Hepatocyte (in vitro differentiated cells): ENCODE measurements around the gene SERPINB6. TPM values are rescaled to one million over a fixed set of nuclear protein-coding genes. Genes with fewer than 3 reads are reported as not detected.

Source experiments
- DNase-seq: peaks from one replicate; pipeline ENCODE4 v3.0.0-alpha.2; 2016; ENCODE audit warnings: low spot score
- H2AFZ ChIP-seq: fragments of 200-600 bp; sonication (generic); 2 replicates; pipeline ENCODE4 v1.6.0; 2016; ENCODE audit warnings: antibody characterized with exemption, mild to moderate bottlenecking
- H3K27ac ChIP-seq: fragments of 200-600 bp; sonication (generic); 2 replicates; pipeline ENCODE4 v1.5.1; 2016; ENCODE audit warnings: mild to moderate bottlenecking
- H3K27me3 ChIP-seq: fragments of 200-600 bp; sonication (generic); 2 replicates; pipeline ENCODE4 v1.6.1; 2016
- H3K36me3 ChIP-seq: fragments of 200-600 bp; sonication (generic); replicated peaks from 2 replicates; pipeline ENCODE4 v1.5.1; 2016; ENCODE audit warnings: low read depth; ENCODE audit not compliant: insufficient read depth
- H3K4me1 ChIP-seq: fragments of 200-600 bp; sonication (generic); 2 replicates; pipeline ENCODE4 v1.5.1; 2016; ENCODE audit warnings: mild to moderate bottlenecking, moderate library complexity; ENCODE audit not compliant: insufficient read depth
- H3K4me2 ChIP-seq: fragments of 200-600 bp; sonication (generic); 2 replicates; pipeline ENCODE4 v1.6.0; 2016
- H3K4me3 ChIP-seq: fragments of 200-600 bp; sonication (generic); 2 replicates; pipeline ENCODE4 v1.5.1; 2016; ENCODE audit warnings: mild to moderate bottlenecking
- H3K79me2 ChIP-seq: fragments of 200-600 bp; sonication (generic); 2 replicates; pipeline ENCODE4 v1.6.0; 2017; ENCODE audit warnings: mild to moderate bottlenecking
- H3K9me2 ChIP-seq: fragments of 200-600 bp; sonication (generic); replicated peaks from 2 replicates; pipeline ENCODE4 v1.6.0; 2017; ENCODE audit warnings: mild to moderate bottlenecking; ENCODE audit not compliant: insufficient read depth
- H3K9me3 ChIP-seq: fragments of 200-600 bp; sonication (generic); 2 replicates; pipeline ENCODE4 v1.5.1; 2016; ENCODE audit warnings: low read depth, mild to moderate bottlenecking
- H4K20me1 ChIP-seq: fragments of 200-600 bp; sonication (generic); 2 replicates; pipeline ENCODE4 v1.6.0; 2016; ENCODE audit warnings: mild to moderate bottlenecking; ENCODE audit not compliant: insufficient read depth, poor library complexity, severe bottlenecking
- CTCF ChIP-seq: fragments of 200-600 bp; sonication (generic); IDR thresholded peaks from 2 replicates; pipeline ENCODE4 v1.5.1; 2016; ENCODE audit warnings: antibody characterized with exemption, mild to moderate bottlenecking; ENCODE audit not compliant: poor library complexity
- EZH2 ChIP-seq: fragments of 200-600 bp; sonication (generic); IDR thresholded peaks from 2 replicates; pipeline ENCODE4 v1.6.1; 2016; ENCODE audit warnings: antibody characterized with exemption, mild to moderate bottlenecking, borderline replicate concordance
- EZH2phosphoT487 ChIP-seq: fragments of 200-600 bp; sonication (generic); IDR thresholded peaks from one replicate; pipeline ENCODE4 v1.6.1; 2018; ENCODE audit warnings: antibody characterized with exemption, mild to moderate bottlenecking, low read depth, moderate library complexity; ENCODE audit not compliant: unreplicated experiment, severe bottlenecking
- WGBS: methylation state at CpG from one replicate; pipeline ENCODE4 v1.1.6; 2016; ENCODE audit warnings: low lambda C conversion rate; ENCODE audit errors: missing lambda C conversion rate; 5-methylcytosine and 5-hydroxymethylcytosine counted together
- polyA plus RNA-seq: library from polyadenylated mRNA; unstranded; fragments of >200 nt; fragmentation: Nextera tagmentation; extraction: Ambion mirVana; gene quantifications from 2 replicates; pipeline ENCODE4 v1.2.1, GENCODE V29; 2016
- total RNA-seq: library from RNA; depleted of rRNA; stranded (reverse); fragments of >200 nt; gene quantifications from 2 replicates; pipeline ENCODE4 v1.2.3, GENCODE V29; 2014

The SERPINB6 gene
- total and polyA plus RNA-seq, 2 experiments from 2014 or later, result 87.9 to 109 TPM

- no peak for TF ChIP-seq EZH2phosphoT487
- H3K4me2 ChIP-seq, result no peak overlapping the region
Measured at GRCh38 chr6:2984738-2985406, 13.5 kb upstream of the SERPINB6 start.

GRCh38 chr6:2982426-2983117, 11.2 kb upstream of the SERPINB6 start:
- Histone ChIP-seq H3K4me1 (peaks cover 30% of the 10 kb centered on the region), H3K27ac (peak overlapping the region; percentile 83), H3K4me3 (no peak overlapping the region), H3K9me2 (no peaks in the 10 kb centered on the region), H3K36me3 (no peaks in the 10 kb centered on the region), H3K4me2 (peak overlapping the region; percentile 10), H3K9me3 (no peaks in the 10 kb centered on the region), H3K27me3 (no peaks in the 10 kb centered on the region), H4K20me1 (no peaks in the 10 kb centered on the region), H2AFZ (no peak overlapping the region), H3K79me2 (no peaks in the 10 kb centered on the region)
- no peak for TF ChIP-seq EZH2phosphoT487
- DNase-seq, result no peak
- WGBS, result 60% methylated on average over 4 of the region's 4 CpGs

More at GRCh38 chr6:2984738-2985406, 13.5 kb upstream of the SERPINB6 start:
- WGBS, result 75% methylated on average over 12 of the region's 12 CpGs
- Histone ChIP-seq H3K79me2 (no peaks in the 10 kb centered on the region), H3K27me3 (no peaks in the 10 kb centered on the region), H2AFZ (no peak overlapping the region), H3K9me3 (no peaks in the 10 kb centered on the region), H3K4me1 (peaks cover 32% of the 10 kb centered on the region), H4K20me1 (no peaks in the 10 kb centered on the region), H3K9me2 (no peaks in the 10 kb centered on the region), H3K36me3 (no peaks in the 10 kb centered on the region), H3K27ac (no peak overlapping the region), H3K4me3 (no peak overlapping the region)
- no peak for DNase-seq

- H3K4me3 ChIP-seq, result no peak overlapping the region
- no peak for DNase-seq
- no peak overlapping the region for H2AFZ ChIP-seq
- H3K27me3 ChIP-seq, result no peaks in the 10 kb centered on the region
- peak overlapping the region; percentile 44 for H3K27ac ChIP-seq
- H3K9me3 ChIP-seq, result no peaks in the 10 kb centered on the region
- no peaks in the 10 kb centered on the region for H3K79me2 ChIP-seq
- peaks cover 32% of the 10 kb centered on the region for H3K4me1 ChIP-seq
- WGBS, result 80% methylated on average over 3 of the region's 3 CpGs
- no peak overlapping the region for H3K4me2 ChIP-seq
- TF ChIP-seq EZH2phosphoT487 (no peak), CTCF (no peak), EZH2 (no peak)
- no peaks in the 10 kb centered on the region for H3K9me2 ChIP-seq
- no peaks in the 10 kb centered on the region for H4K20me1 ChIP-seq
- no peaks in the 10 kb centered on the region for H3K36me3 ChIP-seq
Measured at GRCh38 chr6:2980465-2980855, 9.1 kb upstream of the SERPINB6 start.

GRCh38 chr6:2979819-2980464, 8.6 kb upstream of the SERPINB6 start:
- no peaks in the 10 kb centered on the region for H3K9me3 ChIP-seq
- DNase-seq, result no peak
- H3K4me2 ChIP-seq, result no peak overlapping the region
- H3K36me3 ChIP-seq, result no peaks in the 10 kb centered on the region
- H3K27ac ChIP-seq, result peak overlapping the region; percentile 44
- no peaks in the 10 kb centered on the region for H3K9me2 ChIP-seq
- peaks cover 32% of the 10 kb centered on the region for H3K4me1 ChIP-seq
- TF ChIP-seq CTCF (no peak), EZH2phosphoT487 (no peak), EZH2 (no peak)
- no peaks in the 10 kb centered on the region for H3K27me3 ChIP-seq
- no peaks in the 10 kb centered on the region for H4K20me1 ChIP-seq
- 58% methylated on average over 2 of the region's 2 CpGs for WGBS
- no peaks in the 10 kb centered on the region for H3K79me2 ChIP-seq
- no peak overlapping the region for H2AFZ ChIP-seq
- H3K4me3 ChIP-seq, result no peak overlapping the region
